Epithelial cell of proximal tubule (primary cell): ENCODE results near the gene PLXNA4. TPM values are rescaled to one million over a fixed set of nuclear protein-coding genes. Genes with fewer than 3 reads are reported as not detected.

Source experiments
- DNase-seq: peaks from one replicate; pipeline ENCODE4 v3.0.0-alpha.2; 2011; ENCODE audit warnings: low read depth
- H3K4me3 ChIP-seq: 2 replicates; pipeline ENCODE4 v1.5.1; 2011; ENCODE audit warnings: low read depth, mild to moderate bottlenecking, low read length
- total RNA-seq: library from RNA; depleted of rRNA; stranded (reverse); fragments of >200 nt; gene quantifications from 2 replicates; pipeline ENCODE4 v1.2.3, GENCODE V29; 2015
- TF ChIP-seq, protein P1 (sequence below): conservative IDR thresholded peaks from 2 replicates; pipeline ENCODE4 v1.5.1; 2012; ENCODE audit warnings: low read depth, mild to moderate bottlenecking, low read length

Gene PLXNA4
- total RNA-seq, 1 donor from 2014 or later = not detected

DNA sequence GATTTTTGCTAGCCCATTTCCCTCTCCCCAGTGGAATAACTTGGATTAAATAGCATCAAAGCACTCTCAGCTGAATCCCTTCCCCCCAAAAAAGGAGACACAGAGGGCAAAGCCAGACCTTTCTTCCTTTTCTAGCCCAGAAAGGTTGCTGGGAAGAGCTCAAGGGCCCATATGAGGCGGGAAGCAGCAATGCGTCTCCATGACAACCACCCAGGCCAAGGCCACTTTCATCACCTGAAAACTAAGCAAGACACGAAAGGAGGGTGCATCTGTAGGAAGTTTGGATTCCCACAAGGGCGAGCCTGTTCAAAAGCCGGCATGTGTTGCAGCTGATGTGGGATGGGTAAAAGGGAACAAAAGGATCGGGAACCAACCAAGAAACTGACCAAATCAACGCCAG lies 229.1 kb downstream of the PLXNA4 start:
- no peak overlapping the region for H3K4me3 ChIP-seq
- no peak for DNase-seq
- TF ChIP-seq, protein P1, sequence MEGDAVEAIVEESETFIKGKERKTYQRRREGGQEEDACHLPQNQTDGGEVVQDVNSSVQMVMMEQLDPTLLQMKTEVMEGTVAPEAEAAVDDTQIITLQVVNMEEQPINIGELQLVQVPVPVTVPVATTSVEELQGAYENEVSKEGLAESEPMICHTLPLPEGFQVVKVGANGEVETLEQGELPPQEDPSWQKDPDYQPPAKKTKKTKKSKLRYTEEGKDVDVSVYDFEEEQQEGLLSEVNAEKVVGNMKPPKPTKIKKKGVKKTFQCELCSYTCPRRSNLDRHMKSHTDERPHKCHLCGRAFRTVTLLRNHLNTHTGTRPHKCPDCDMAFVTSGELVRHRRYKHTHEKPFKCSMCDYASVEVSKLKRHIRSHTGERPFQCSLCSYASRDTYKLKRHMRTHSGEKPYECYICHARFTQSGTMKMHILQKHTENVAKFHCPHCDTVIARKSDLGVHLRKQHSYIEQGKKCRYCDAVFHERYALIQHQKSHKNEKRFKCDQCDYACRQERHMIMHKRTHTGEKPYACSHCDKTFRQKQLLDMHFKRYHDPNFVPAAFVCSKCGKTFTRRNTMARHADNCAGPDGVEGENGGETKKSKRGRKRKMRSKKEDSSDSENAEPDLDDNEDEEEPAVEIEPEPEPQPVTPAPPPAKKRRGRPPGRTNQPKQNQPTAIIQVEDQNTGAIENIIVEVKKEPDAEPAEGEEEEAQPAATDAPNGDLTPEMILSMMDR = no peak

DNA sequence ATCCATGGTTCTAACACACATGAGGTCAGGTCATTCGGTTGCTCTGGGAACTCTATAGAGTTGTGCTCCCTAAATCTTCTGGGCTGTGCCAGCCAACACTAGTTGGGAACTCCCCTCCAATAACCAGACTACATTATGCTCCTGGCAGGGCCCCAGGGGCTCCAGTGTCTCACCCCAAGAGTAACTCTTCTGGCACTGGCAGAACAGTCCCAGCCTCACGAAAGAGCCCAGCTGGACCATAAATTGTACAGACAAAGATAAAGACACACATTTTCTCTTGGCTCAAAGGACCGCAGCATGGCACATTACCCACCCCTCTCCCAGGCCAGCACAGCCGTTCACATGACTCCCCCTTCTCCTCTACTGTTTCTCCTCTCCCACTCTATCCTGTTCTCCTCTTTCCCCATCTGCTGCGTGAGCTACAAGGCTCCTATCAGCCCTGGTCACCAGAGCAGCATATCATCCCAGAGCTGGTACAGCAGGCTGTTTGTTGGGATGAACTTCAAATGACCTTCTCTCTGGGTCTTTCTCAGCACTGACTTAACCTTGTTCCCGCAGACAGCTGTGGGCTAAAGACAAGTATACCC lies 230.6 kb downstream of the PLXNA4 start:
- TF ChIP-seq, protein P1 = no peak
- no peak for DNase-seq
- no peak overlapping the region for H3K4me3 ChIP-seq

DNA sequence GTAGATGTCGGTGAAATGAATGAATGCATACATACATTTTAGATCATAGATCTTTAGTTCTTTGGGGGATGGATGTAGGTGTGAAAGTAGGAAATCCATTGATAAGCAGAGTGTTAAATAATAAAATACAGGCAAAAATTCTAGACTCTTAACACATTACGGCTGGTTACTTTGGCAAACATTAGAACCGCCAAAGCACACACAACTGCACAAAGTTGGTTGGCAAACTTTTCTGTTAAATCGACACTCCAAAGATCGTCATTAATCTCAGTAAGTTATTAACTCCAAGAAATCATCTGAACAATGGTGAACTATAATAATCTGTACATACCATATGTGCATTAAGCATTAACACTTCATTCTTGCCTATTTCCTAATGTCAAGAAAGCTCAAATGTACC lies 231.2 kb downstream of the PLXNA4 start:
- no peak for DNase-seq

DNA sequence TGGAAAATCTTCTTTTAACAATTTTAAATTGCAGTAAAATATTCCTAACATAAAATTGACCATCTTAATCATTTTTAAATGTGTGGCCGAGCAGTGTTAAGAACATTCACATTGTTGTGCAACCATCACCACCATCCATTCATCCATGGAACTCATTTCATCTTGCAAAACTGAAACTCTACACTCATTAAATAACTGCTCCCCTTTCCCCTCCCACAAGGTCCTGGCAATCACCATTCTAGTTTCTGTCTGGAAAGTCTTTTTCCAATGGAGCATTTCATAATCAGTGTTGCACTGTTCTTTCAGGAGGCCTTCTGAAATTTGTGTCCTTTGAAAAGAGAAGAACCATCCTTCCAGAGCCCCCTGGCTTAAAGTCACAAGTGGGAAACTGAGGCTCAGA lies 233.1 kb downstream of the PLXNA4 start:
- TF ChIP-seq, protein P1 = no peak
- H3K4me3 ChIP-seq = no peak overlapping the region
- DNase-seq = no peak

More for the DNA sequence above, 231.2 kb downstream of the PLXNA4 start:
- TF ChIP-seq, protein P1 = no peak
- no peak overlapping the region for H3K4me3 ChIP-seq

DNA sequence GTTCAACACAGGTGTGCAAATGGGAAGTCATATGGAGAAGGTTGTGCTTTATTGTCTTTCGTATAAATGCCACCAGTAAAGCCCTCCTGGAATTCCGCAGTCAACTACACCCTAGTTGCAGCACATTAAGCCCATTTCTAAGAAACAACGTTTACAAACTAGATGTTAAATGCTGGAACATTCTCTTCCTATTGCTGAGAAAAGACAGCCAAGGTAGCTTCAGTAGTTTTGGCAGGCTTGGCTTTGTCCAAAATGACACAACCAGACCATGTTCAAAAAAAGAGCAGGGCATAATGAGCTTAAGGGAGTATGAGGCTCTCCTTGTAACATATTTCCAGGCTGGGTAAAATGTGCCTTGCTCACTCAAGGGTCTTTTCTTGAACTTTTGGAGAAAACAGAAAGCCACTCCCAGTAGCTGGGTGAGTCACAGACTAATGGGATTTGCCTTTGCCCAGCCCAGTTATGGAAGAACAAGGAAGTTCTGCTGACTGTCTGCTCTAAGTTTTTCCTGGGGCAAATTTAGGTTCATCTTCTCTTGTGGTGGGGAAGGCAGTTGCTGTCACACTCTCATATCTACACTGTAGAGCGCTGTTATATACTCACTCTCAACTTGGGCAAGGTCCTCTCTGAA lies 238.7 kb downstream of the PLXNA4 start:
- no peak for DNase-seq
- TF ChIP-seq, protein P1 = no peak
- no peak overlapping the region for H3K4me3 ChIP-seq

DNA sequence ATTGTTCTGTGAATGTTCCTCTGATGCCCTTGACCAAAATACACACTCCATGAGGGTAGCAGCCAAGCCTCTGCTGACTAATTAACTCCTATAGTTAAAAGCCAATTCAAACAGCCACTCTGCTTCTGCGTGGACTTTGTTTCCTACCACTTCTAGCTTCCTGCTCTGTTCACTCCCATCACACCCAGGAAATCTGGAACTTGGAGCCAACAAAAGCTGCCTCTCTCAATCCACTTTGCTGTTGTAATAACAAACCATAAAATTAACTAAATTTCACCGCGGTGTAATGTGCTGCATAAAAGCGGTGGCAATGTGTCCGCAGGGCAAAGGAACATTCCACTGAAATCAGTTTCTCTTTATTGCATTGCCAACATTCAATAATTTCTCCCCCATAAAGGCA lies 239.5 kb downstream of the PLXNA4 start:
- TF ChIP-seq, protein P1 = no peak
- no peak for DNase-seq
- H3K4me3 ChIP-seq = no peak overlapping the region

DNA sequence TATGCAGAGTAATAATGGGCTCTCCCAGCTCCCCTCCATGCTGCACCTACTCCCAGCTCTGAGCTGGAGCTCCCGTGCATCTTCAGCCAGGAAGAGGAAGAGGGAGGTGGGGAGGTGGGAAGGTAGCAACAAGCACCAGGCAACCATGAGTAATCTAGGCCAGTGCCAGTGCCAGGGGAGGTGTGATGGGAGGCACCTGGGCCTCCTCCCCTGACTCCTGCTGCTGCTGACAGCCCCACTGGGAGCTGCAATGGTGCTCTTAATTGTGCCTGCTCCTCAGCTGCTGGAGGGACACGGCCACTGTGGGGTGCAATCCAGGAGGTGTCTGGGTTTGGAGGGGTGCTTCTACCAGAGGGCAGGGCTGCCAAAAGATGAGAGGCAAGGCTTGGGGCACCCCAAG lies 243.0 kb downstream of the PLXNA4 start:
- TF ChIP-seq, protein P1 = no peak
- no peak for DNase-seq

More for the DNA sequence above, 243.0 kb downstream of the PLXNA4 start:
- H3K4me3 ChIP-seq = no peak overlapping the region
